Measurements from ENCODE around the gene GLYATL2. TPM values are rescaled to one million over a fixed set of nuclear protein-coding genes. Genes with fewer than 3 reads are reported as not detected.

GLYATL2 gene
- total and polyA plus RNA-seq, 2 of the 13 experiments (the other 11 are each of a cell fraction or from before 2014, with no cell fraction given) = not detected

DNA sequence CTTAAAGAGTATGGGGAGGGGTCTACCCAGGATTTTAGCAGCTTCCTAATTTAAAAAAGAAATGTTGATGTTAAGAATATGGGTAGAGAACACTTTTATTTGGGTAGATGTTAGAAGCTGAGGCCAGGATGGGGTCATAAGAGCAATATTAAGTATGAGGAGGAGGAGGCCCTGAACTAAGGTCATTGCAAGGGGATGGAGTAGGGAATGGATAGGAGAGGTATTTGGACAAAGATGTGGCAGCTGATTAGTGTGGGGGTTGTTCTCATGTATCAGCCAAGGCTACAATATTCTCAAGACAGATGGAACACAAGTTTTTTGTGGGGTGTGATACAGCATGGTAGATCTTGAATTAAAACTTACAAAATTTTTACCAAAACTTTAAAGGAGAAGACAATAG is 35.7 kb upstream of the GLYATL2 start:
- POLR2A ChIA-PET = no interaction called here
- H3K9ac ChIP-seq (ENCODE audit: insufficient read depth, low read depth, low read length) = no peak overlapping the region
- peaks cover 18% of the 10 kb centered on the region for H3K4me1 ChIP-seq (ENCODE audit: insufficient read depth, low read length)
- intact Hi-C loops (cut with micrococcal nuclease; ENCODE audit: unreplicated experiment) (no loop called here), in situ Hi-C loops (cut with HindIII; ENCODE audit: extremely low pct_ligation_motif_present, low pct_unique_long_range_greater_than_20kb) (no loop called here)
- H3K4me3 ChIP-seq (replicated peaks in 1 of 3; ENCODE audit: insufficient read depth in 1 of 3, low read depth in 2 of 3, low read length in 3 of 3) = no peak overlapping the region
- no peak for DNase-seq (ENCODE audit: low spot score)
- H3K27ac ChIP-seq (ENCODE audit: extremely low read length, insufficient read depth, low read length) = no peak overlapping the region
- H3K4me2 ChIP-seq (ENCODE audit: low read depth, low read length) = no peak overlapping the region
- no peaks in the 10 kb centered on the region for H3K27me3 ChIP-seq (ENCODE audit: control insufficient read depth in 1 of 2, insufficient read depth in 2 of 2, low read length in 2 of 2)
- no peaks in the 10 kb centered on the region for H3K79me2 ChIP-seq (ENCODE audit: insufficient read depth, low read length)
- peak; percentile 8 for FAIRE-seq
- peak; percentile 51; the same call in 1 of the 3 replicates for ATAC-seq
- H3K36me3 ChIP-seq (replicated peaks in 1 of 2; ENCODE audit: control insufficient read depth in 1 of 2, insufficient read depth in 2 of 2, low read length in 2 of 2) = no peaks in the 10 kb centered on the region
- H3K9me3 ChIP-seq (ENCODE audit: low read length) = no peaks in the 10 kb centered on the region
- H4K20me1 ChIP-seq (ENCODE audit: insufficient read depth, low read length) = no peaks in the 10 kb centered on the region
- TF ChIP-seq ZNF335 (CRISPR knock-in tag; IDR thresholded peaks at IDR 0.05) = no peak
- TF ChIP-seq SP4 (CRISPR knock-in tag; IDR thresholded peaks at IDR 0.05) = no peak
- TF ChIP-seq ZFYVE20 (CRISPR knock-in tag; IDR thresholded peaks at IDR 0.05; ENCODE audit: borderline replicate concordance, low read depth) = no peak
- TF ChIP-seq, protein P1, sequence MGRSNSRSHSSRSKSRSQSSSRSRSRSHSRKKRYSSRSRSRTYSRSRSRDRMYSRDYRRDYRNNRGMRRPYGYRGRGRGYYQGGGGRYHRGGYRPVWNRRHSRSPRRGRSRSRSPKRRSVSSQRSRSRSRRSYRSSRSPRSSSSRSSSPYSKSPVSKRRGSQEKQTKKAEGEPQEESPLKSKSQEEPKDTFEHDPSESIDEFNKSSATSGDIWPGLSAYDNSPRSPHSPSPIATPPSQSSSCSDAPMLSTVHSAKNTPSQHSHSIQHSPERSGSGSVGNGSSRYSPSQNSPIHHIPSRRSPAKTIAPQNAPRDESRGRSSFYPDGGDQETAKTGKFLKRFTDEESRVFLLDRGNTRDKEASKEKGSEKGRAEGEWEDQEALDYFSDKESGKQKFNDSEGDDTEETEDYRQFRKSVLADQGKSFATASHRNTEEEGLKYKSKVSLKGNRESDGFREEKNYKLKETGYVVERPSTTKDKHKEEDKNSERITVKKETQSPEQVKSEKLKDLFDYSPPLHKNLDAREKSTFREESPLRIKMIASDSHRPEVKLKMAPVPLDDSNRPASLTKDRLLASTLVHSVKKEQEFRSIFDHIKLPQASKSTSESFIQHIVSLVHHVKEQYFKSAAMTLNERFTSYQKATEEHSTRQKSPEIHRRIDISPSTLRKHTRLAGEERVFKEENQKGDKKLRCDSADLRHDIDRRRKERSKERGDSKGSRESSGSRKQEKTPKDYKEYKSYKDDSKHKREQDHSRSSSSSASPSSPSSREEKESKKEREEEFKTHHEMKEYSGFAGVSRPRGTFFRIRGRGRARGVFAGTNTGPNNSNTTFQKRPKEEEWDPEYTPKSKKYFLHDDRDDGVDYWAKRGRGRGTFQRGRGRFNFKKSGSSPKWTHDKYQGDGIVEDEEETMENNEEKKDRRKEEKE (IDR thresholded peaks at IDR 0.05) = no peak
- CTCF ChIA-PET (ENCODE audit: low intra/inter-chr PET ratio, low total read pairs) = no interaction called here
- no peak overlapping the region for H2AFZ ChIP-seq (ENCODE audit: low read length)
- no TSS peak for BruUV-seq (replicated peaks)

DNA sequence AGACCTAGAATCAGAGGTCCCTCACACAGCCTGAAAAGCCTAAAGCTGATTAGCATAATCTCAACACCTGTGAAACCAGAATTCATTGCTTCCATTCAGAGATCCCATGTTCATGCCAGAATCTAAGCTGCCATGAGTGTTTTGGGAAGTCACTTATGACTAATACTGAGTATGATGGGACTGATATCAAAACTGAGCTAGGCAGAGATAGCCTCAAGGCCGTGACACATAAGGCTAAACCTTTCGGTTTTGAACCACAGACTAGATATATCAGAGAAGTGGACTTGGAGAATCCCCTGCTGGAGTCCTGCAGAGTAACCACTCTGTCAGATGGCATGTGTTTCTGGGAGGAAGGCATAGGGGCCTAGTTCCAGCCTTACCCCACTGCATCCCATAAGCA is 23.1 kb upstream of the GLYATL2 start:
- in situ Hi-C loops (cut with HindIII; ENCODE audit: extremely low pct_ligation_motif_present, low pct_unique_long_range_greater_than_20kb) = no loop called here
- no peak for FAIRE-seq

More for the DNA sequence above, 23.1 kb upstream of the GLYATL2 start:
- no peaks in the 10 kb centered on the region for H3K36me3 ChIP-seq (replicated peaks in 1 of 2; ENCODE audit: control insufficient read depth in 1 of 2, insufficient read depth in 2 of 2, low read length in 2 of 2)
- H4K20me1 ChIP-seq (ENCODE audit: insufficient read depth, low read length) = no peaks in the 10 kb centered on the region
- no peaks in the 10 kb centered on the region for H3K27me3 ChIP-seq (ENCODE audit: control insufficient read depth in 1 of 2, insufficient read depth in 2 of 2, low read length in 2 of 2)
- DNase-seq (ENCODE audit: low spot score) (no peak), ATAC-seq (no peak)
- no peak overlapping the region for H3K4me2 ChIP-seq (ENCODE audit: low read depth, low read length)
- peaks cover under 1% of the 10 kb centered on the region; the same call in 1 of the 2 replicates for H3K9me3 ChIP-seq (ENCODE audit: low read length)
- H3K27ac ChIP-seq (ENCODE audit: extremely low read length, insufficient read depth, low read length) = no peak overlapping the region
- no peak overlapping the region for H3K9ac ChIP-seq (ENCODE audit: insufficient read depth, low read depth, low read length)
- H3K4me3 ChIP-seq (replicated peaks in 1 of 3; ENCODE audit: insufficient read depth in 1 of 3, low read depth in 2 of 3, low read length in 3 of 3) = no peak overlapping the region
- no peaks in the 10 kb centered on the region for H3K79me2 ChIP-seq (ENCODE audit: insufficient read depth, low read length)
- H2AFZ ChIP-seq (ENCODE audit: low read length) = no peak overlapping the region
- 48% methylated on average over 2 of the region's 2 CpGs for WGBS (ENCODE audit: low lambda C conversion rate)
- TF ChIP-seq KMT2B (CRISPR knock-in tag; IDR thresholded peaks at IDR 0.05) = no peak
- TF ChIP-seq WIZ (CRISPR knock-in tag; IDR thresholded peaks at IDR 0.05) = no peak
- TF ChIP-seq MEIS1 (CRISPR knock-in tag; IDR thresholded peaks at IDR 0.05; ENCODE audit: borderline replicate concordance) = no peak
- TF ChIP-seq ZNF747 (CRISPR knock-in tag; IDR thresholded peaks at IDR 0.05; ENCODE audit: borderline replicate concordance) = no peak
- TF ChIP-seq MTA1 (CRISPR knock-in tag; IDR thresholded peaks at IDR 0.05; ENCODE audit: borderline replicate concordance) = no peak
- intact Hi-C loops (cut with micrococcal nuclease; ENCODE audit: unreplicated experiment) = no loop called here
- BruUV-seq (replicated peaks) = no TSS peak
- ChIA-PET CTCF (ENCODE audit: low intra/inter-chr PET ratio, low total read pairs) (no interaction called here), POLR2A (no interaction called here)
- H3K4me1 ChIP-seq (ENCODE audit: insufficient read depth, low read length) = no peaks in the 10 kb centered on the region
